Activated CD8-positive, alpha-beta memory T cell treated with anti-CD3 and anti-CD28 coated beads, Interleukin-2, amount 50 U/mL, for 48 hours (primary cell): ENCODE data around the gene RASA3.

ENCODE experiments used
- DNase-seq: peaks from one replicate; pipeline ENCODE4 v3.0.0-alpha.2; 2020

The RASA3 gene

DNA sequence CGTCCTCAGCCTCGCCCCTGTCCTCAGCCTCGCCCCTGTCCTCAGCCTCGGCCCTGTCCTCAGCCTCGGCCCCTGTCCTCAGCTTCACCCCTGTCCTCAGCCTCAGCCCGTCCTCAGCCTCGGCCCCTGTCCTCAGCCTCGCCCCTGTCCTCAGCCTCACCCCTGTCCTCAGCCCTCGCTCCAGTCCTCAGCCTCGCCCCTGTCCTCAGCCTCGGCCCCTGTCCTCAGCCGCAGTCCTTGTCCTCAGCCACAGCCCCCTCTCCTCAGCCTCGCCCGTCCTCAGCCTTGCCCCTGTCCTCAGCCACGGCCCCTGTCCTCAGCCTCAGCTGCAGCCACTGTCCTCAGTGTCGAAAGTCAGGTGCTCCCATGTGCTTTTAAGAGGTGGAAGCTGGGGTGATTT is 169.0 kb downstream of the RASA3 start:
- DNase-seq: no peak

DNA sequence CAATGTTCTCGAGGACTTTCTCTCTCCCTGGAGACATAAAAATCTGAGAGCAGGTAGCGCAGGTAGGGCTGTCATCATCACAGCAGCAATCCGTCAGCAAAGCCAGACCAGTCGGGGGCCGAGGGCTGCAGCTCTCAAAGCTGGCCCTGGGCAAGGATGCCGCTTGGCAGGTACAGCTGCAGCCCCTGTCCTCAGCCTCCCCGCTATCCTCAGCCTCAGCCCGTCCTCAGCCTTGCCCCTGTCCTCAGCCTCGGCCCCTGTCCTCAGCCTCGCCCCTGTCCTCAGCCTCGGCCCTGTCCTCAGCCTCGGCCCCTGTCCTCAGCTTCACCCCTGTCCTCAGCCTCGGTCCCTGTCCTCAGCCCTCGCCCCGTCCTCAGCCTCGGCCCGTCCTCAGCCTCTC is 169.4 kb downstream of the RASA3 start:
- DNase-seq: no peak

GRCh38 chr13:113962386-113962785 is 170.0 kb downstream of the RASA3 start:
- DNase-seq: no peak

DNA sequence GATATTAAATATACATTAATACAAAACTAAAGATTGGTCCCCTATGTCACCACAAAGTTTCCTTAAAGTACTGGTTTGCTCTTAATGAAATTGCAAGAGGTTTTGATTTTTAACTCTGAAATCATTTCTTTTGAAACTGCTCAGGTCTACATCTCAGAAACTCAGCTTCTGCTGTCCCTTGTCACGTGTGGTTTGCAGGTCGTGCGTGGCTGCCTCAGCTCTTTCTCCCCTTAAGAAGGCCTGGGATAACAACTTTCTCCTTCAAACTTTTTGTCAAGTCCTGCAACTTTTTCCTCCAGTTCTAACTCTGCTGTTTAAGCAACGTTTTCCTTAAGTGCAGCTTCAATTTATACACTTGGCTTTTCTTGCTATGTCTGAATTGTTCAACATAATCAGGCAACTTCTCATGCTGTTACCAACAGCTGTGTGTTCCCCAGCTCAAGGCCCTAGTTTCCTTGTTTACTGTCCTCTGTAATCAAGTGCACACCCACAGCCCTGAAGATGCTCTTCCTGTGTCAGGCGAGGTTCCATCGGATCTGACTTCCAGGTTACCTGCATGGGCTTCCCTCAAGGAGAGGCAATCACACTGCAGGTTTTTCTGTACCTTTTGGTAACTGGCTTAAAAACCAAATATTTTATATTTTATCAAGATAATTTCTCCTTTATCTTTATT is 172.0 kb downstream of the RASA3 start:
- no peak for DNase-seq

DNA sequence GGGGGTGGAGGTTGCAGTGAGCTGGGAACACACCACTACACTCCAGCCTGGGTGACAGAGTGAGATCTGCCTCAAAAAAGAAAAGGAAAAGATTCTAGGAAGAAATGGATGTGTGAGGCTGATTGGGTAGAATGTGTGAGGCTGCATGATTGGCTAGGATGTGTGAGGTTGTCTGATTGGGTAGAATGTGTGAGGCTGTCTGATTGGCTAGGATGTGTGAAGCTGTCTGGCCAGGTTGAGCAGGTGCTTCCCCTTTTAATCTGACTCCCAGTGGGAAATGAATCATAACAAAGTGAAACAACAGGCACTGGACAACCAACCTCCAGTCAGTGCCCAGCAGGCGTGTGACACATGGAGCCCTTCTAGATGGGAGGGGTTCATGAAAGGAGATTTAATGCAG is 173.2 kb downstream of the RASA3 start:
- no peak for DNase-seq

GRCh38 chr13:113958373-113958772 is 174.1 kb downstream of the RASA3 start:
- DNase-seq: no peak

DNA sequence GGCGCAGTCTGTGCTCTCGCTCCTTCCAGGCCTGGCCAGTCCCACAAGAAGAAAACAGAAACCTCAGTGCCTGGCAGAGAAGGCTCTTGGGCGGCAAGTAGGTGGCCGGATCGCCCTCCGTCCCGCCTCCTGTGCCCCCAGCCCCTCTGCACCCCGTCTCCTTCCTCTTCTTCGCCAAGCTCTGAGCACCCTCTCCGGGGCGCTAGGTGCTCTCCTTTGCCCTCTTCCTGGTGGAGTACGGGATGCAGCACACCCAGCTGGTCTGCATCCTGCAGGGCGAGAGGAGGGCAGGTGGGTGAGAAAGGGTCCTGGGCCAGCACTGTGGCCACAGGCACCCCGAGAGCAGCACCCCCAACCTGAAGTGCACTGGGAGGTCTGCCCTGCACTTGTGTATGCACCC is 175.9 kb downstream of the RASA3 start:
- no peak for DNase-seq

DNA sequence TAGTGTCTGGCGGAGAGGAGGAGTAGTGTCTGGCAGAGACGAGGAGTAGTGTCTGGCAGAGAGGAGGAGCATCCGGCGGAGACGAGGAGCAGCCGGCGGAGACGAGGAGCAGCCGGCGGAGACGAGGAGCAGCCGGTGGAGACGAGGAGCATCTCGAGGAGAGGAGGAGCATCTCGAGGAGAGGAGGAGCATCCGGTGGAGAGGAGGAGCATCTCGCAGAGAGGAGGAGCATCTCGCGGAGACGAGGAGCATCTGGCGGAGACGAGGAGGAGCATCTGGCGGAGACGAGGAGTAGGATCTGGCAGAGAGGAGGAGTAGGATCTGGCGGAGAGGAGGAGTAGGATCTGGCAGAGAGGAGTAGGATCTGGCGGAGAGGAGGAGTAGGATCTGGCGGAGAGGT is 176.7 kb downstream of the RASA3 start:
- DNase-seq: no peak

GRCh38 chr13:113955235-113955634 is 177.2 kb downstream of the RASA3 start:
- no peak for DNase-seq

GRCh38 chr13:113954046-113954835 is 178.2 kb downstream of the RASA3 start:
- DNase-seq: no peak

DNA sequence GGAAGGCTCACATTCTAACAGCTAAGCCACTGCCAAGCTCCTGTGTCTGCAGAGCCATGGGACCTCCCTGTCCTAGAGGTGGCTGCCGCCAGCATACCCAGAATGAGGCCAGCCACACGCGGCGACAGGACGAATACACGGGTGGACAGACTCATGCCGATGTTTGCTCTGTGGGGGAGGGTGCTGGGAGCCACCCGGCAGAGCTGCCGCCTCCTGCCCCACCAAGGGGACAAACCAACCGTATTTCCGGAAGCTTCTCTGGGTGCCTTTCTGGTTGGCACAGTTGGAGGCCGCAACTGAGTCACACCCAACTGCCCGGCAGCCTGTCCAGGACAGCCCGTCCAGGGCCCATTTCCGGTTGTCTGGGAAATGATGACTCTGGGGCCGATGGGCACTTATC is 178.9 kb downstream of the RASA3 start:
- DNase-seq: no peak

- no peak for DNase-seq
Measured at GRCh38 chr13:113952983-113953520, 179.4 kb downstream of the RASA3 start.

GRCh38 chr13:113952151-113952982 is 180.1 kb downstream of the RASA3 start:
- no peak for DNase-seq

- peak; percentile 72 for DNase-seq
Measured at GRCh38 chr13:113951246-113951999, 181.0 kb downstream of the RASA3 start.

- DNase-seq: no peak
Measured at GRCh38 chr13:113950451-113951245, 181.8 kb downstream of the RASA3 start.

DNA sequence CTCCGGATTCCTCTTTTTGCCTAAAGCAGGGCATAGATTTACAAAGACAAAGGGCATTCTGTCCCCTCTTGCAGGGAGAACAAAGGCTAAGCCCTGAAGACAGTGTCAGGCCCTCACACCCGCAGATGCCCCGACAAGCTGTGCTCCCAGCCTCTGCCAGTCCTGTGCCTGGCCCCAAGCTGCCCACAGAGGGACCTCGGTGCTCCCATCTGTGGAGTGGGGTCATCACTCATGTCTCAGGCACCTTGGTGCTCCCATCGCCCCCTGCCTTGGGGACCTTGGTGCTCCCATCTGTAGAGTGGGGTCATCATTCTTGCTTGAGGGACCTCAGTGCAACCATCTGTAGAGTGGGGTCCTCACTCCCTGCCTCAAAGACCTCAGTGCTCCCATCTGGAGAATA is 182.9 kb downstream of the RASA3 start:
- DNase-seq: no peak

DNA sequence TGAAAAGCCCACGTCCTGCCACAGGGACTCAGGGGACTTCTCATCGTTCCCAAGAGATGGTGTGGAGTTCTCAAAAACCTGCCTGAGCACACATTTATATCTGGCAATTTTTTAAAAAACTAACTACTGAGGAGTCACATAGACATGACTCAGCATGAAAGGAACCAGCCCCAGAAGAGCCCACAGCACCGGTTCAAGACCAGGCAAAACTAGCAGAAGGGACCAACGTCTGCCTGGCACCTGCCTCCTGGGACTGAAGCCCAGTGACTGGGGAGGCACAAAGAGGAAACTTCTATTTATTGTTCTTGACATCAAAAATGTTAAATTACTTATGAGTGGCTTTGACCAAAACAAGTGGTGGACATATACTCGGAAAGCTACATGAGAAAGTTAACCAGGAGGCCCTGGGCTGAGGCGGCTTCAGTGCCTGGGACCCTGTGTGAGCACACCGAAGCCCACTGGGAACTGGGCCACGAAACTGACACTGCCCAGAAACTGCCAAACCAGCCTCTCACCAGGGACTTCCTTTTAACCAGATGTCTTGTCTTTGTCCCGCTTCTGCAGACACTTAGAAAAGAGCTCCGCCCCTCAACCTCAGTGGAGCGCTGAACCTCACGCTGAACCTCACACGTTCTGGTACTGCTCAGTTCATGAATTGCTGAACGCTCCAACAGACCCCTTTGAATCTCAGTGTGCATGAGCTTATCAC is 184.2 kb downstream of the RASA3 start:
- DNase-seq: no peak

- no peak for DNase-seq
Measured at GRCh38 chr13:113947311-113948033, 185.0 kb downstream of the RASA3 start.

DNA sequence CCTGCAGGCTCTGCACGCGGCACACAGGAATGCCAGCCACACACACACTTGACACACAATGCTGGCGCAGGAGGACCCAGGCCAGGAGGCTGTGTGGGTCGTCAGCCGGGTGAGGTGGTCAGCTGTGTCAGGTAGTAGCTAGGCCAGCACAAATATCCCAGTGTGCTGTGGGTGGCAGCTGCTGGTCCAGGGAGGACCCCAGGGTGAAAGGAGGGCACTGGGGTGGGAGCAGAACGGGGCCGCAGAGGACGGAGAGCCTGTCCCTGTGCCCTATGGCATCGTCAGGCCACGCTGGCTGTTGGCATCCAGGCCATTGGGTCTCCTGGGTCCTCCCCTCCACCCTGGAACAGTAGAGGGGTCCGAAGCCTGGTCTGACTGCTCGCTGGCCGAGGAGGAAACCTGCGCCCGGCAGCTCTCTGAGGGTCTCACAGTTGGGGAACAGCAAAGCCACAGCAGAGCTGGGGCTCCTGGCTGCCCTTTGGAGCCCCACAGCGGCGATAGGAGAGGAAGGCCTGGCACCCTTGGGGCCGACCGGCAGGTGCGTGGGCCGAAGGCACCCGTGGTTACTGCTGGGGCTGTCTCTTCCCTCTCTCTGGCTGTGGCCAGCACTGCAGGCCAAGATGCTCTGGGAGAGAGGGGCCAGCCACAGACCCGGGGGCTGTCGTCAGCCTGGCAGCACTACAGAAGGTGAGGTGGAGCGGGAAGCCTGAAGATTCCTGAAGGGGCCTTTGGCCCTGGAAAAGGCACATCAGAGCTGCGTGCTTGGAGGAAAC is 185.8 kb downstream of the RASA3 start:
- no peak for DNase-seq
